Iris pigment epithelial cell (primary cell): ENCODE measurements around the gene LTB.

Source experiments
- DNase-seq: peaks from one replicate; pipeline ENCODE4 v3.0.0-alpha.2; 2011; ENCODE audit warnings: low read depth

Gene LTB

GRCh38 chr6:31547727-31548543 lies 34.3 kb downstream of the LTB start:
- DNase-seq = no peak

GRCh38 chr6:31546958-31547726 lies 35.1 kb downstream of the LTB start, which contains the start of gene NFKBIL1:
Gene NFKBIL1, plus strand, starts transcription at chr6:31547608. Its CDS starts 87 bp downstream, at chr6:31547695.
- peak; percentile 97 for DNase-seq

GRCh38 chr6:31546339-31546957 lies 35.8 kb downstream of the LTB start, which contains the start of gene ATP6V1G2:
Gene ATP6V1G2, minus strand, starts transcription at chr6:31546608. Its CDS starts 49 bp downstream, at chr6:31546559.
- peak; percentile 91 for DNase-seq

GRCh38 chr6:31545291-31545690 lies 36.9 kb downstream of the LTB start:
- DNase-seq = no peak

GRCh38 chr6:31544676-31545075 lies 37.5 kb downstream of the LTB start:
- no peak for DNase-seq

- no peak for DNase-seq
These were observed 38.6 kb downstream of the LTB start for GRCh38 chr6:31543639-31544038.

- peak; percentile 97 for DNase-seq
These were observed 40.3 kb downstream of the LTB start, which contains the start of gene DDX39B for GRCh38 chr6:31541658-31542521. Gene DDX39B, minus strand, starts transcription at chr6:31542003. Its CDS starts 1,471 bp downstream, at chr6:31540532.

GRCh38 chr6:31541059-31541657 lies 41.1 kb downstream of the LTB start:
- peak; percentile 71 for DNase-seq

GRCh38 chr6:31540640-31541039 lies 41.6 kb downstream of the LTB start:
- no peak for DNase-seq

- DNase-seq = no peak
These were observed 43.3 kb downstream of the LTB start for GRCh38 chr6:31538805-31539400.

GRCh38 chr6:31535538-31536324 lies 46.5 kb downstream of the LTB start:
- no peak for DNase-seq

GRCh38 chr6:31534521-31535040 lies 47.6 kb downstream of the LTB start:
- DNase-seq = no peak

GRCh38 chr6:31534011-31534410 lies 48.2 kb downstream of the LTB start:
- DNase-seq = no peak

GRCh38 chr6:31533455-31533841 lies 48.8 kb downstream of the LTB start:
- no peak for DNase-seq

- no peak for DNase-seq
These were observed 49.4 kb downstream of the LTB start for GRCh38 chr6:31532644-31533454.

- DNase-seq = no peak
These were observed 50.2 kb downstream of the LTB start for GRCh38 chr6:31531771-31532643.

GRCh38 chr6:31531162-31531561 lies 51.1 kb downstream of the LTB start:
- no peak for DNase-seq

- DNase-seq = no peak
These were observed 51.6 kb downstream of the LTB start for GRCh38 chr6:31530659-31531058.
